22Rv1 (cell line): Measurements from ENCODE around the gene STAG2.
"Not testable (repeated sequence)": the region's sequence is repeated elsewhere in the genome, so short reads cannot be mapped to it uniquely, and the experiment has no call there.

Experiments
- H3K27ac ChIP-seq: fragments of 450-650 bp; 2 replicates; pipeline ENCODE4 v1.5.1; 2017
- CTCF ChIP-seq: fragments of 450-650 bp; IDR thresholded peaks from 2 replicates; pipeline ENCODE4 v1.5.1; 2017; ENCODE audit warnings: mild to moderate bottlenecking
- ZFX ChIP-seq: fragments of 450-650 bp; IDR thresholded peaks from 2 replicates; pipeline ENCODE4 v1.6.1; 2017; ENCODE audit warnings: antibody characterized with exemption, borderline replicate concordance

The STAG2 gene

GRCh38 chrX:123927845-123928244, 33.7 kb upstream of the STAG2 start:
- TF ChIP-seq ZFX (no peak), CTCF (no peak)
- H3K27ac ChIP-seq = no peak overlapping the region

- H3K27ac ChIP-seq = not testable (repeated sequence)
These were observed 29.5 kb upstream of the STAG2 start for GRCh38 chrX:123932055-123932454.

GRCh38 chrX:123943074-123943473, 18.4 kb upstream of the STAG2 start:
- no peak overlapping the region for H3K27ac ChIP-seq
- TF ChIP-seq ZFX (no peak), CTCF (no peak)

- TF ChIP-seq ZFX (no peak), CTCF (no peak)
These were observed 18.0 kb upstream of the STAG2 start for GRCh38 chrX:123943488-123943887.

GRCh38 chrX:123949846-123950245, 11.7 kb upstream of the STAG2 start:
- no peak overlapping the region for H3K27ac ChIP-seq
- no peak for TF ChIP-seq CTCF
- no peak for TF ChIP-seq ZFX

More at GRCh38 chrX:123943488-123943887, 18.0 kb upstream of the STAG2 start:
- no peak overlapping the region for H3K27ac ChIP-seq

GRCh38 chrX:123959281-123960063, 2.0 kb upstream of the STAG2 start:
- no peak for TF ChIP-seq CTCF
- no peak for TF ChIP-seq ZFX
- H3K27ac ChIP-seq = peak overlapping the region; percentile 96

GRCh38 chrX:123960956-123961267, 594 bp upstream of the STAG2 start:
- TF ChIP-seq ZFX (no peak), CTCF (no peak)
- peak overlapping the region; percentile 96 for H3K27ac ChIP-seq

GRCh38 chrX:123962006-123962467, 531 bp downstream of the STAG2 start:
- TF ChIP-seq ZFX (no peak), CTCF (no peak)
- peak overlapping the region; percentile 96 for H3K27ac ChIP-seq
